GM10847 (cell line): ENCODE measurements around the gene PLAGL2.

Experiments used
- POLR2A ChIP-seq: IDR thresholded peaks from 2 replicates; pipeline ENCODE4 v1.6.1; 2011; ENCODE audit not compliant: insufficient read length; ENCODE audit errors: extremely low read depth

PLAGL2 gene

DNA sequence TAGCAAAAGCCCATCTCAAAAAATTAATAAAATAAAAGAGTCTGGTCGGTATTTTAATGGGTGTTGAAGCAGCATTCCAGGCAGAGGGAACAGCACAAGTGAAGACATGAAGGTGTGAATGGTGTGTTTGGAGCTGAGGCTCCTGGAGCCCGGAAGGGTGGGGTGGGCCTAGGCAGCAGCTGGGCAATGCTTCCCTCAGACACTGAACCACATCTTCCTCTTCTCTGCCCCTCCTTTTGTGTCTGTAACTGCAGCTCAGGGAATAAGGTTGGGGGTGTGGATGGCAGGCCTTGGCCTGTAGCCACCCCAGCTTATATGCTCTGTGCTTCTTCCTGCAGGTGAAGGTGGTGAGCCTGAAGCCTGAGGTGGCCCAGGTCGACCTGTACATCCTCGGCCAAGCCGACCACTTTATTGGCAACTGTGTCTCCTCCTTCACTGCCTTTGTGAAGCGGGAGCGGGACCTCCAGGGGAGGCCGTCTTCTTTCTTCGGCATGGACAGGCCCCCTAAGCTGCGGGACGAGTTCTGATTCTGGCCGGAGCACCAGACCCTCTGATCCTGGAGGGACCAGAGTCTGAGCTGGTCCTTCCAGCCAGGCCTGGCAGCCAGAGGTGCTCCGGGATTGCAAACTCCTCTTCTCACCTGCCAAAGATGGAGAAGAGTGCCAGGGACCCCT is 26.7 kb upstream of the PLAGL2 start:
- no peak for TF ChIP-seq POLR2A

DNA sequence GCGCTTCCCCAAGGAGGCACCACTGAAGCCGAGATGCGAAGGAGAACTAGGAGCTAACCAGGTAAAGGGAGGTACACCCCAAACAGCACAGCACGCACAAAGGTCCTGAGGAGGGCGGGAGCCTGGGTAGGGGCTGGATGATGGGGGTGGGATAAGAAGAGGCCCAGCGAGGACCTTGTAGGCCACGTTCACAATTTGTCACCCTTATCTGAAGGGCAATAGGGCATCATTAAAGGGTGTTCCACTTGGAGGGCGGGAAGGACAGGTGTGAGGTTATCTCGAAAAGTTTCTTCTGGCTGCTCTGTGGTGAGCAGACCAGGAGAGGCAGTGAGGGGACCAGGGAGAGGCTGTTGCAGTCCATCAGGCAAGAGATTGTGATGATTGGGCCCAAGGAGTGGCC is 25.7 kb upstream of the PLAGL2 start:
- no peak for TF ChIP-seq POLR2A

DNA sequence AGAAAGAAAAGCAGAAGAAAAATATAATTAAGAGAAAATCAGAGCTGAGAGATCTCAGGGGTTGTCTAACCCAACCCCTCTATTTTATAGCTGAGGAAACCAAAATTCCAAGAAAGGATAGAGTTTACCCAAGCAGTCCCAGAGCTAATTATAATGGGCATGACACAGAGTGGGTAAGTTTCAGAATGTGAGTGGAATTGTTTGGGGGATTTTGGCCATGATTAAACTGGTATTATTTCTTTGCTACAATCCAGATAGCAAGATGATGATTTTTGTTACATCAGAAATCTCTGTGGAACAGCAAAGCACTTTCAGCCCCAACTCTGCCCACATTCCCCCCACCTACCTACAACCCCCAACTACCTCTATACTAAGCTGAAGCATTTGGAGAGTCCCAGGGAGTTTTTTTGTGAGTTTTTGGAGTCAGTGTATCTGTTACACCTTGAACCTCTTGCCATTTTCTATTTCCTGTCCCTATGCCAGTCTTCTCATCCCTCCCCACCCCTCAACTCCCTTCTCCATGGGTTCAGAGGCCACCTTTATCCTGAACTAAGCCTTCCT is 24.9 kb upstream of the PLAGL2 start:
- TF ChIP-seq POLR2A, result no peak

DNA sequence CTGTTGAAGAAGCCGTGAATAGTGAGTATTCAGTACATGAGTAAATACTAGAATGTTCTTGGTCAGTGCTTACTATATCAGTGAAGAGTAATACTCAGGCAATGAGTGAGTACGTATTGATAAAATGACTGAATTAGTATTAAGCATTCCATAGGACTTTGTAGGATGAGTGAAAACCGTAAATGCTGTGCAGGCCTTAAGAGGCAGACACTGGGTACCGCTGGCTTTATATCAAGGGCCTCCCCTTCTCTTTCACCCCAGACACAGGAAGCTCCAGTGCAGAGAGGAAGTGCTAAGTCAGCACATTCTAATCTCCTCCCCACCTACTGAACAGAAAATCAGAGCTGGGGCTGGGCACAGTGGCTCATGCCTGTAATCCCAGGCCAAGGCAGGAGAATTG is 24.3 kb upstream of the PLAGL2 start:
- no peak for TF ChIP-seq POLR2A

DNA sequence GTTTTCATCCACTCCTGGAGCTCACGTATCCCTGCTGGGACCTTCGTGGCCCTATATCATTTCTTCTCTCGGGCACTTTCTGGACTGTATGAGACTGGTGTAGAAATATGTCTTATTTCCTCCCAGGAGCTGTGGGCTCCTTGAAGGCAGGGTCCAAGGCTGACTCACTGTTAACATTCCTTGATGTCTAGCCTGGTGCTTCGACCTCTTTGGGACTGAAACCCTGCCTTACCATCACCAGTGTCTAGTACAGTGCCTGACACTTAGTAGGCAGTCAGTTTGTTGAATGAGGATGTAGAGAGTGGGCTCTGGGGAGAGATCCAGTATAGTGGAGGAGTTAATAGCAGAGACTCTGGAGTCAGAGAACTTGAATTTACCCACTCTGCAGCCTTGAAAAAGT is 23.7 kb upstream of the PLAGL2 start:
- no peak for TF ChIP-seq POLR2A

DNA sequence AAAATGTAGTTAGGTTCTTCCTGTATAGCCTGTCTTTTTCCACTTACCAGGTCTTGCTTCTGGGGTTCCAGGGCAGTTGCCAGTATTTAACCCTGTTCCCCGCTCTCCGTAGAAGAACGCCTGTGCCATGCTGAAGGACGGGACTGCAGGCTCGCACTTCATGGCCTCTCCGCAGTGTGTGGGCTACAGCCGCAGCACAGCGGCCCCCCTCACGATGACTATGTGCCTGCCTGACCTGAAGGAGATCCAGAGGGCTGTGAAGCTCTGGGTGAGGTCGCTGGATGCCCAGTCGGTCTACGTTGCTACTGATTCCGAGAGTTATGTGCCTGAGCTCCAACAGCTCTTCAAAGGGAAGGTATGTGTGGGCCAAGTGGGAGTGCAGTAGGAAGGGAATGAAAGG is 23.2 kb upstream of the PLAGL2 start:
- no peak for TF ChIP-seq POLR2A

DNA sequence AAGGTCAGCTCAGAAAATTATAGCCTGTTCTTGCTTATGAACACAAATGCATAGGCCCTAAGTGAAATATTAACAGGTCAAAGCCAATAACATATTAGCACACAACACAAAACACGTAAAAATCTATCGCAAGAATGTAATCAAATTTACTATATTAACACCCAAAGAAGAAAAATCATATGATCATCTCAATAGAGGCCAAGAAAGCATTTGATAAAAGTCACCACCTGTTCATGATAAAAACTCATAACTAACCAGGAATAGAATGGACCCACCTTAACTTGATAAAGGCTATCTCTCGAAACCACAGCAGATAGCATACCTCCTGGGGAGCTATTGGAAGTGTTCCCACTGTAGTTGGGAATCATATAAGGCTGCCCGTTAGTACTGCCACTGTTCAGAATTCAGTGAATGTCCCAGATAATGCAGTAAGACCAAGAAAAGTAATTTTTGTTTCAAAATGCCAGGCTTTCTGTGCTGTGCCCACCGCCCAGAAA is 21.8 kb upstream of the PLAGL2 start:
- no peak for TF ChIP-seq POLR2A

DNA sequence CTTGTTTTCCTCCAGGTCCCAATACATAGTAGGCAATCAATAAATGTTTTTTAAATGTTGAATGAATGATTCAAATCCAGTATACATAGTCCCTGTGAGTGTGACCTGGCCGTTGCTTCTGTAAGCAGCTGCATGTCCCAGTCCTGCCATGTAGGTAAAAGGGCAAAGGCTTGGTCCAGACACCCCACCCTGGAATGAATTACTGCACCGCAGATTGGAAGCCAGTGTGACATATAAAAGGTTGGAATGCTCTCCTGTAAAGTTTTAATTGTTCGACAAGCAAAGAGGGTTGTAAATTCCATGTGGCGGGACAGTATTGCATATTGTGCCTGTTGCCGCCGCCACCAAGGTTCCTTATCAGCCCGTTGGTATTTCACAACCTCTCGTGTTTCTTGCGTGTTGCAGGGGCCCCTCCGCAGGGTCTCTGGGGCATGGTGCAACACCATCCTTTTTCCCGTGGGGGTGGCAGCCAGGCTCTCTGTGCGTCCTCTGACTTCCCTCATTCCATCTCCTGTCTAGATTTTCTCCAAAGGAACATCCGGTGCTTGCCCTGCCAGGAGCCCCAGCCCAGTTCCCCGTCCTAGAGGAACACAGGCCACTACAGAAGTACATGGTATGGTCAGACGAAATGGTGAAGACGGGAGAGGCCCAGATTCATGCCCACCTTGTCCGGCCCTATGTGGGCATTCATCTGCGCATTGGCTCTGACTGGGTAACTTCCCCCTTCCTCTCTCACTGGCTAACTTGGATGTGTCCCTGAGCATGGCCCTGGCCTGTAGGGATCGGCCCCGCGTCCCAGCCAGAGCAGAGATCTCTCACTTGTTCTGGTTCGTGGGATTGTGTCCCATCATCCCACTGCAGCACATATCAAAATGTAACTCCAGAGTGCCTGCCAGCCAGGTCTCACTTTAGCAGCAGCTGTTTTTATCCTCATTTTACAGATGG is 20.5 kb upstream of the PLAGL2 start:
- no peak for TF ChIP-seq POLR2A

DNA sequence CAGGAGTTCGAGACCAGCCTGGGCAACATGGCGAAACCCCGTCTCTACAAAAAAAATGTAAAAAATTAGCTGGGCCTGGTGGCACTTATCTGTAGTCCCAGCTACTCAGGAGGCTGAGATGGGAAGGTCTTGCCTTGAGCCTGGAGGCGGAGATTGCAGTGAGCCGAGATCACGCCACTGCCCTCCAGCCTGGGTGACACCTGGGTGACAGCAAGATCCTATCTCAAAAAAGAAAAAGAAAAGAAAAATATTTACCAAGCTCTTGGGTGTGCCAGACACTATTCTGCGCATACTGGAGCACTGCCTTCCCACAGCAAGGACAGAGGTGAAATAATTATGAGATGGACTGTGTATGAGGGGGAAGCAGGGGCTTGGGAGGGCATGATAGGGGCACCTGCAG is 19.8 kb upstream of the PLAGL2 start:
- no peak for TF ChIP-seq POLR2A

DNA sequence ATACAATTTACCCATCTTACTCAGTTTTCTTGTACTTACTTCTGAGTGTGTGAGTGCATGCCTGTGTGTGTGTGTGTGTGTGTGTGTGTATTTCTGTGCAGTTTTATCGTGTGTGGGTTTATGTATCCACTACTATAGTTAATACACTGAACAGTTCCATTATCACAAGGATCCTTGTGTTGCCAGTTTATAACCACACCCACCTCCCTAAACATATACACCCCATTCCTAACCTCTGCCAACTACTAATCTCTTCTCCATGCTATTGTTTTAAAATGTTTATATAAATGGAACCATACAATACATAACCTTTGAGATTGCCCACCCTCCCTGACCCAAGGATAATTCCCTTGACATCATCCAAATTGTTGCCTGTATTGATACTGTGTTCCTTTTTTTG is 18.8 kb upstream of the PLAGL2 start:
- TF ChIP-seq POLR2A, result no peak

DNA sequence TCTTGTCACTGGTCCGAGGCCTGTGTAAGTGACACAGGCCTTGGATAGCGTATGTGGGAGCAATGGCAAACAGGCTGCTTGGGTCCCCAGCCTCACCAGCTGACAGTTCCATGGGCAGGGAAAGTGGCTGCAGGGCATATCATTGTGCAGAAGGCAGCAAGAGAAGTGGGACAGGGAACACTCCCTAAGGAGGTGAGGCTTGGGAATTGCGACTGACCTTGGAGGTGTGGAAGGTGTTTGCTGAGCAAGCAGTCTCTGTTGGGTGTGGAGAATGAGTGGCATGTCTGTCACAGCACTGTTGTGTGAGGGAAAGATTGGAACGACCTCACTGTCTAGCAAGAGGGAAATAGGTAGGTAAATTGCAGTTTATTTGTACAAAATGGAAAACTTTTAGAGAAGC is 16.9 kb upstream of the PLAGL2 start:
- TF ChIP-seq POLR2A, result no peak

DNA sequence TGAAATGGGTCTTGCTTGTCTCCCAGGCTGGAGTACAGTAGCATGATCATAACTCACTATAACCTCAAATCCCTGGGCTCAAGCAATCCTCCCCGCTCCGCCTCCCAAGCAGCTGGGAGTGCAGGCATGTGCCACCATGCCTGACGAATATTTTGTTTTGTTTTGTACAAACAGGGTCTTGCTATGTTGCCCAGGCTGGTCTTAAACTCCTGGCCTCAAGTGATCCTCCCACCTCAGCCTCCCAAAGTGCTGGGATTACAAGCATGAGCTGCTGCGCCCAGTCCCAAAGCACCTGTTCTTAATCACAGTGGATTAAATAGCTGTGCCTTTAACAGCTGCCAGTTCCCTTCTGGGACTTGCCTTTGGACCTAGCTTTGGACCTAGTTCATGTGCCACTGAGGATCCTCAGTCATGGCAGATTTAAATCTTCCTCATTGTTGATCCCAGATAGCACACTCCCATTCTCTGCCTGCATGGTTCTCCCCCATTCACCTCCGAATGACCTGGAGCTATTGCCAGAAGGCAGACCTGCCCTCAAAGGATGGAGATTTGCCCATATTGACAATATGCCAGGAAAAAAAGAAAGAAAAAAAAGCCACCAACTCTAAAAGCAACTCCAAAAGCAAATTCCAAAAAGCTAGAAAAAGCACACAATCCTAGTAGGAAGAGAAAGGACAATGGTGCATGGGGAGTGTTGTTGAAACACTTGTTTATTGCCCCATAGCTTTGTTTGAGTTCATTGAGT is 10.8 kb upstream of the PLAGL2 start:
- no peak for TF ChIP-seq POLR2A

DNA sequence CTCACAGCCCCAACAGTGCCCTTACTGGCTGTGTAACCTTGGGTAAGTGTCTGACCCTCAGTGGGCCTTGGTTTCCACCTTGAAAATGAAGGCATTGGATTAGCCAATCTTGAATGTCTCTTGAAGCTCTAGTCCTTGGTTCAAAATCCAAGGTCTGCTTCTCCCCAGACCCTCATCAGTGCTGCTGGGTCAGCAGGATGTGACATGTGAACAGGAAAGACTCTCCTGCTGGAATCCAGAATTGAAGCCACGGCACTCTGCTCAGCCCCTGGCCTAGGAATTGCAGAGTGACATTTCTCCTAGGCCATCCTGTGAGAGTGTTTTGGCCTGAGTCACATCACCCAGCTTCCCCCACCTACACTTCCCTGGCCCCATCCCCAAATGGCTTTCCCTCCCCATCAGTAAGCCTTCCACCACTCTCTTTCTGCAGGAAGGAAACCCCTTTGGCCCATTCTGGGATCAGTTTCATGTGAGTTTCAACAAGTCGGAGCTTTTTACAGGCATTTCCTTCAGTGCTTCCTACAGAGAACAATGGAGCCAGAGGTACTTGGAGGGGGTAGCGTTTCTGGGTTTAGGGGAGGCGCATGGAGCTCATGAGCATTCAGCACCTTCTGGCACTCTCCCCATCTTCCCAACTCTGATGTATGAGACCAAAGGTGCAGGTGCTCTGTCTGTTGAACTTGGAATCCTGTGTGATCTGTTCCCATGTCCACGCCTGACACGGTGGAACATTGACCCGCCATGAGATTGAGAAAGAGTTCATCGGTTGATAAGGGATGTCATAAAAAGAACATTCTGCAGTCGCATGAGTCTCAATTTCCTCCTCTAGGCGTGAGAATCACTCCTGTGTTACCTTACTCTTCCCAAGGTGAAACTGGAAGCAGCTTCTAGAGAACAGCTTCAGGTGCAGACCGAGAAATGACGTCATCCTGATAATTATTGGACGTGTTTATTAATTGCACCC is 8.9 kb upstream of the PLAGL2 start:
- TF ChIP-seq POLR2A, result no peak

DNA sequence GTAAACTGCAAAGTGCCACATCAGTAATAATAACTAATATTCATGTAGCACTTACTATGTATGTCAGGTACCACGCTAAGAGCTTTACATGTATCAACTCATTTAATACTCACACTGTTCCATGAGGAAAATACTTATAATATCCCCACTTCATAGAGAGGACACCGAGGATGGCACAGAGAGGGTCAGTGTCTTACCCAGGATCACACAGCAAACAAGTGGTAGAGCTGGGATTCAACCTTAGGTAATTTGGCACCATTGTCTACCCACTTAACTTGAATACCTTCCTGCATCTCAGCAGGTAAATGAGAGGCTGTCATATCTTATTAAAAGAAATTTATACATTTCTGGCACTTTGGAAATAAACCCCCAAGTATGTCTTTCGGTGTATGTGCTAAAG is 8.2 kb upstream of the PLAGL2 start:
- no peak for TF ChIP-seq POLR2A
